ENCODE measurements around the gene PLCB4. TPM values are rescaled to one million over a fixed set of nuclear protein-coding genes. Genes with fewer than 3 reads are reported as not detected.

Gene PLCB4
- total RNA-seq, 1 experiment from 2014 or later = 10.1 TPM

DNA sequence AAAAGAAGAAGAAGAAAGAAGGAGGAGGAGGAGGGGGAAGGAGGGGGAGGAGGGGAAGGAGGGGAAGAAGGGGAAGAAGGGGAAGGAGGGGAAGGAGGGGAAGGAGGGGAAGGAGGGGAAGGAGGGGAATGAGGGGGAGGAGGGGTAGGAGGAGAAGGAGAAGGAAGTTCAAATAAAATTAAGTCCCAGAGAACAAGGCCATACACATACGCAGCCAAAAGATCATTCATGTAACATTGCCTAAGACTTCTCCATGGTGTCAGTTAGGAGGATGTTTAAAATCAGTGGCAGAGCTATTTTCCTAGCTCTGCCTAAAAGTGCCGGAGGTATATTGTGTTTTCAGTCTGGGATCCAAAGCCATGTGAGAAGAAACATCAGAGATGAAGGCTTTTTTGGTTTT, 75.8 kb downstream of the PLCB4 start:
- Histone ChIP-seq H3K14ac (ENCODE audit: insufficient read depth, low read length) (no peak overlapping the region), H4K20me1 (ENCODE audit: control insufficient read depth, insufficient read depth, insufficient read length) (no peaks in the 10 kb centered on the region), H3K23me2 (ENCODE audit: insufficient read length, low read depth, low read length, poor library complexity, severe bottlenecking) (no peaks in the 10 kb centered on the region), H3K79me1 (ENCODE audit: insufficient read depth, low read depth, low read length, poor library complexity, severe bottlenecking) (no peaks in the 10 kb centered on the region), H3K9me3 (ENCODE audit: control insufficient read depth, low read depth, low read length) (no peaks in the 10 kb centered on the region), H3K79me2 (ENCODE audit: insufficient read depth, low read length) (no peaks in the 10 kb centered on the region), H2BK12ac (ENCODE audit: insufficient read length, low read depth, low read length) (no peak overlapping the region), H3K4me2 (ENCODE audit: insufficient read depth, insufficient read length, low read length) (no peak overlapping the region), H3K23ac (ENCODE audit: insufficient read length, low read depth, low read length) (no peak overlapping the region), H3K18ac (ENCODE audit: insufficient read length, low read depth, low read length) (no peak overlapping the region), H2BK120ac (ENCODE audit: low read depth, low read length, poor library complexity, severe bottlenecking) (no peak overlapping the region), H4K5ac (ENCODE audit: insufficient read length, low read depth, low read length) (no peak overlapping the region), H3K56ac (ENCODE audit: insufficient read length, low read depth, low read length) (no peak overlapping the region), H4K8ac (replicated peaks; ENCODE audit: insufficient read length, low read depth, low read length) (no peak overlapping the region), H3K9ac (ENCODE audit: extremely low read depth, insufficient read length, low read length) (no peak overlapping the region), H3T11ph (ENCODE audit: low read length) (no peak overlapping the region), H3K4me1 (ENCODE audit: insufficient read depth, low read length) (no peaks in the 10 kb centered on the region), H2BK5ac (ENCODE audit: insufficient read length, low read length) (no peak overlapping the region), H2AFZ (ENCODE audit: low read length) (no peak overlapping the region), H2BK20ac (ENCODE audit: low read depth, low read length, poor library complexity, severe bottlenecking) (no peak overlapping the region), H3K4ac (ENCODE audit: low read depth, low read length) (no peak overlapping the region), H2BK15ac (ENCODE audit: low read depth, low read length) (no peak overlapping the region), H2AK5ac (ENCODE audit: insufficient read length, low read length) (no peak overlapping the region), H3K27me3 (ENCODE audit: insufficient read depth, low read length) (no peaks in the 10 kb centered on the region), H3K27ac (ENCODE audit: insufficient read length, low read depth, low read length) (no peak overlapping the region), H4K91ac (ENCODE audit: insufficient read length, low read depth, low read length) (no peak overlapping the region)
- H3K36me3 Mint-ChIP-seq (ENCODE audit: insufficient read depth in 1 of 3, low read depth in 3 of 3) = peaks cover 2 to 10% (median 9%) of the 10 kb centered on the region in 3 experiments; a peak in 5 of 7 replicates
- H3K27me3 Mint-ChIP-seq (ENCODE audit: low read depth) = no peaks in the 10 kb centered on the region
- H3K4me1 Mint-ChIP-seq = peaks cover 4 to 10% of the 10 kb centered on the region in 2 experiments; a peak in 3 of 4 replicates
- DNase-seq = no peak
- H3K27ac Mint-ChIP-seq = no peak overlapping the region
- H3K9me3 Mint-ChIP-seq = peaks cover 0 to 9% of the 10 kb centered on the region in 2 experiments; a peak in 4 of 5 replicates
- TF ChIP-seq, protein P1, sequence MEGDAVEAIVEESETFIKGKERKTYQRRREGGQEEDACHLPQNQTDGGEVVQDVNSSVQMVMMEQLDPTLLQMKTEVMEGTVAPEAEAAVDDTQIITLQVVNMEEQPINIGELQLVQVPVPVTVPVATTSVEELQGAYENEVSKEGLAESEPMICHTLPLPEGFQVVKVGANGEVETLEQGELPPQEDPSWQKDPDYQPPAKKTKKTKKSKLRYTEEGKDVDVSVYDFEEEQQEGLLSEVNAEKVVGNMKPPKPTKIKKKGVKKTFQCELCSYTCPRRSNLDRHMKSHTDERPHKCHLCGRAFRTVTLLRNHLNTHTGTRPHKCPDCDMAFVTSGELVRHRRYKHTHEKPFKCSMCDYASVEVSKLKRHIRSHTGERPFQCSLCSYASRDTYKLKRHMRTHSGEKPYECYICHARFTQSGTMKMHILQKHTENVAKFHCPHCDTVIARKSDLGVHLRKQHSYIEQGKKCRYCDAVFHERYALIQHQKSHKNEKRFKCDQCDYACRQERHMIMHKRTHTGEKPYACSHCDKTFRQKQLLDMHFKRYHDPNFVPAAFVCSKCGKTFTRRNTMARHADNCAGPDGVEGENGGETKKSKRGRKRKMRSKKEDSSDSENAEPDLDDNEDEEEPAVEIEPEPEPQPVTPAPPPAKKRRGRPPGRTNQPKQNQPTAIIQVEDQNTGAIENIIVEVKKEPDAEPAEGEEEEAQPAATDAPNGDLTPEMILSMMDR (conservative IDR thresholded peaks at IDR 0.05) = no peak
- WGBS (ENCODE audit: extremely low coverage, insufficient read length, low lambda C conversion rate) = no CpG with 5 or more reads among the region's 2 CpGs
- H3K4me3 Mint-ChIP-seq = no peak overlapping the region
